G401 (cell line): ENCODE data around the gene MAP3K7CL. TPM values are rescaled to one million over a fixed set of nuclear protein-coding genes. Genes with fewer than 3 reads are reported as not detected.

Experiments
- DNase-seq: peaks from one replicate; pipeline ENCODE4 v3.0.0-alpha.2; 2015; ENCODE audit warnings: low spot score
- in situ Hi-C: cut with HindIII; loops from 2 replicates; pipeline ENCODE4 v1.10.0; 2016; ENCODE audit warnings: low sequenced_read_pairs, mixed read lengths
- total RNA-seq: library from RNA; depleted of rRNA; stranded (reverse); fragments of >200 nt; shearing (Covaris generic); gene quantifications from 2 replicates; pipeline ENCODE4 v1.2.3, GENCODE V29; 2014; rRNA removed

MAP3K7CL gene
- 1.9 and 6.9 TPM in 2 replicates for total RNA-seq

- in situ Hi-C loops = no loop called here
- DNase-seq = no peak
Observed at GRCh38 chr21:29130270-29130969, at the start of gene MAP3K7CL. MAP3K7CL (plus strand) TSS chr21:29130644; CDS start chr21:29133345, 2,701 bp downstream.

- in situ Hi-C loops = no loop called here
- no peak for DNase-seq
Observed at GRCh38 chr21:29082046-29082815, 48.2 kb upstream of the MAP3K7CL start.

GRCh38 chr21:29083306-29083705, 47.1 kb upstream of the MAP3K7CL start:
- in situ Hi-C loops = no loop called here
- no peak for DNase-seq

GRCh38 chr21:29084372-29084771, 46.1 kb upstream of the MAP3K7CL start:
- no peak for DNase-seq
- in situ Hi-C loops = no loop called here

- DNase-seq = no peak
- in situ Hi-C loops = no loop called here
Observed at GRCh38 chr21:29085106-29085752, 45.2 kb upstream of the MAP3K7CL start.

- in situ Hi-C loops = no loop called here
- DNase-seq = no peak
Observed at GRCh38 chr21:29091033-29091432, 39.4 kb upstream of the MAP3K7CL start.

GRCh38 chr21:29092102-29092959, 38.1 kb upstream of the MAP3K7CL start:
- no peak for DNase-seq
- in situ Hi-C loops = no loop called here

GRCh38 chr21:29096218-29097015, 34.0 kb upstream of the MAP3K7CL start:
- in situ Hi-C loops = no loop called here
- DNase-seq = no peak

- in situ Hi-C loops = no loop called here
- DNase-seq = no peak
Observed at GRCh38 chr21:29098156-29098555, 32.3 kb upstream of the MAP3K7CL start.

- in situ Hi-C loops = no loop called here
Observed at GRCh38 chr21:29102791-29103257, 27.6 kb upstream of the MAP3K7CL start.

GRCh38 chr21:29104239-29104708, 26.2 kb upstream of the MAP3K7CL start:
- DNase-seq = no peak
- in situ Hi-C loops = no loop called here

More at GRCh38 chr21:29102791-29103257, 27.6 kb upstream of the MAP3K7CL start:
- DNase-seq = no peak

- in situ Hi-C loops = no loop called here
- no peak for DNase-seq
Observed at GRCh38 chr21:29105218-29105617, 25.2 kb upstream of the MAP3K7CL start.

GRCh38 chr21:29114765-29115500, 15.5 kb upstream of the MAP3K7CL start:
- no peak for DNase-seq
- in situ Hi-C loops = no loop called here

- in situ Hi-C loops = no loop called here
- DNase-seq = no peak
Observed at GRCh38 chr21:29115899-29116298, 14.5 kb upstream of the MAP3K7CL start.

- in situ Hi-C loops = no loop called here
- no peak for DNase-seq
Observed at GRCh38 chr21:29117372-29117955, 13.0 kb upstream of the MAP3K7CL start.

- DNase-seq = no peak
- in situ Hi-C loops = no loop called here
Observed at GRCh38 chr21:29121759-29122158, 8.7 kb upstream of the MAP3K7CL start.

GRCh38 chr21:29124645-29125044, 5.8 kb upstream of the MAP3K7CL start:
- in situ Hi-C loops = no loop called here

More at GRCh38 chr21:29124645-29125044, 5.8 kb upstream of the MAP3K7CL start:
- DNase-seq = no peak
